ENCODE results near the gene CCDC71L.

Gene CCDC71L

GRCh38 chr7:106623315-106623660 is 37.7 kb downstream of the CCDC71L start:
- no peak for DNase-seq

DNA sequence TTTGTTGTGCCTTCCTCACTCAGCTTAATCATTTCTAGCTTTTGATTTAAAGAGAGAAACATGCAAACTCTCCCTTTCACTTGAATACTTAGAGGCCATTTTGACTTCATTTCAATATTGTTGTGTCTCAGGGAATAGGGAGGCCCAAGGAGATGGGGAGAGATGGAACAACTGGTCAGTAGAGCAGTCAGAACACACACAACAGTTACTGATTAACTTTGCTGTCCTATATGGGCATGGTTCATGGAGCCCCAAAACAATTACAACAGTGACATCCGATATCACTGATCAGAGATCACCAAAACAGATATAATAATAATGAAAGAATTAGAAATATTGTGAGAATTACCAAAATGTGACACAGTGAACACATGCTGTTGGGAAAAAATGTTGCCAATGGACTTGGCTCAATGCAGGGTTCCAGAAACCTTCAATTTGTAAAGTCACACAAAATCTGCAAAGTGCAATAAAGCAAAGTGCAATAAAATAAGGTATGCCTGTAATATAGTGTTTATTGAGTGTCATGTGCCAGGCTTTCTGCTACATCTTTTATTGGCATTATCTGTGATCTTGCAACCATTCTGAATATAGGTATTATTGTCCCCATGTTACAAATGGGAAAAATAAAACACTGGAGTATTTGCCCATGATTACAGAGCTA is 38.2 kb downstream of the CCDC71L start:
- no peak for DNase-seq

DNA sequence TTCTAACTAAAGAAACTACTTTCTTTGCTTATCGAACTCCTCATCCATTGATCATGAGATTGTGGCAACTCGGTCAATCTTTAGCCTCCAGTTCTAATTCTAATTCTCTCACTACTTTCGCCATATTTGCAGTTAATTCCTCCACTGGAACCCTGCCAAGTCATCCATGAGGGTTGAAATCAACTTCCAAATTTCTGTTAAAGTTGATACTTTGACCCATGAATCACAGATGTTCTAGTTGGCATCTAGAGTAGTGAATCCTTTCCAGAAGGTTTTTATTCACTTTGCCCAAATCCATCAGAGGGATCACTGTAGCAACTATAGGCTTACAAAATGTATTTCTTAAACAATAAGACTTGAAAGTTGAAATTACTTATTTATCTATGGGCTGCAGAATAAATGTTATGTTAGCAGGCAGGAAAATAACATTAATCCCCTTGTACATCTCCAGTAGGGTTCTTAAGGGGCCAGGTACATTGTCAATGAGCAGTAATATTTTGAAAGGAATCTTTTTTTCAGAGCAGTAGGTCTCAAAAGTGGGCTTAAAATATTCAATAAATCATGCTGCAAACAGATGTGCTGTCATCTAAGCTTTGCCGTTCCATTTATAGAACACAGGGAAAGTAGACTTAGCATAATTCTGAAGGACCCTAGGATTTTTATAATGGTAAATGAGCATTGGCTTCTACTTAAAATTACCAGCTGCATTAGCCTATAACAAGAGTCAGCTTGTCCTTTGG is 39.4 kb downstream of the CCDC71L start:
- DNase-seq = no peak

GRCh38 chr7:106620676-106621075 is 40.3 kb downstream of the CCDC71L start:
- no peak for DNase-seq

- no peak for DNase-seq
Observed at GRCh38 chr7:106620034-106620433, 40.9 kb downstream of the CCDC71L start.

GRCh38 chr7:106619213-106619612 is 41.7 kb downstream of the CCDC71L start:
- DNase-seq = no peak

DNA sequence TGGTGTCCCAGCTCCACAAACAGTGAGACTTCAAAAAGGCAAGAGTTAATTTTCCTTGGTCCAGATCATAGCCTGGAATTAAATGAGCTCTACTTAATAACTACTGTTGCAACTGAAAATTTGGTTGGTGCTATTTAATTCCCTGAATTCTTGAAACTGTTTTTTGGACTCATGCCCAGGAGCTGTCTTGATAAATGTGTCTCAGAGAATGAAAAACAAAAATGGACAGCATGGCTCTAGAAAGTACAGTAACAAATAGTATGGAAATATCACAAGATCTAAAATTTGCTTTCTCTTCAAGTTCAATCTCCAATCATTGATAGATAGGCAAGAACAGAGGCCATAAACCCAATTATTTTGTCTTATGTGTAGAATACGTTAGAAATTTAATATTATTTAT is 42.5 kb downstream of the CCDC71L start:
- DNase-seq = peak; percentile 46

DNA sequence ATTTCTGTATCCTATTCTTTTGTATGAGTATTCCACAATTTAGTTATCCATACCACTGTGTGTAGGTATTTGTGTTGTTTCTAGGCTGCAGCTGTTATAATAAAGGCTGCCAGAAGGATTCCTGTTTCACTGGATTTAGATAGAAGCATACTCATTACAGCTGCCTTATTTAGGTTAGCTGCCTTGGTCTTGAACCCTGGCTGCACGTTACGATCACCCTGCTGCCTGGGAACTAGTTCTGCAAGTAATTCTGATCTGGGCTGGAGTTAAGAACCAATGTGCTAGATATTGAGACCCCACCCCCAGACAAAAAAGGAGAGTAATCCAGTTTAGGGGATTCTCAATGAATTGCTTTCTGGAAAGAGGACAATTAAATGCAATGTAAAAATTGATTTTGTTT is 43.1 kb downstream of the CCDC71L start:
- no peak for DNase-seq

DNA sequence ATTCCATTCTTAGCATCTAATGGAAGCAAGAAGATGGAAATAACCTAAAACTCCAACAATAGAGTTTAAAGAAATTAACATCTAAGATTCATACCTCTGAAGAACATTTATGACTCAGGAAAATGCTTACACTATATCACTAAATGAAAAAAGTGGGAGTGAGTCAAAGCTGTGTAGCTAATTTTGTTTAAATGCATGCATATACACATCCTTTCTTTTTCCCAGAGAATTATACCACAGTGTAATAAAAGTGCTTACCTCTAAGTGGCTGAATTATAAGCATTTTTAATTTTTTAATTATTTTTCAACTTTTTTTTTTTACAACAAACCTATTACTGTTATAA is 44.3 kb downstream of the CCDC71L start:
- DNase-seq = no peak

GRCh38 chr7:106615808-106616707 is 44.9 kb downstream of the CCDC71L start:
- no peak for DNase-seq

DNA sequence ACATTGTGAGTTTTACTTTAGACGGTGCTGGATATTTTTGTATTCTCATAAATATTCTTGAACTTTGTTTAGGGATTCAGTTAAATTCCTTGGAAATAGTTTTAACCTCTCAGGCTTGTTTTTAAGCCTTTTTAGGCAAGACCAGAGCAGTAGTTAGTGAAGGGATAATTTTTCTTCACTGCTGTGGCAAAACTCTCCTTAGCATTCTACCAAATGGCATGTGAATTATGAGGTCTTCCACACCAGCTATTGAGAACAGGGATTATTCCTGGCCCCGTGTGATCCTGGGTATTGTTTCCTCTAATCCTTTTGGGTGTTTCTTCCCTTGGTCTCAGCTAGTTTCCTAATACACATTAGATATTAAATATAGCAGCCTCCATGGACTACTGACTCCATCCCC is 46.2 kb downstream of the CCDC71L start:
- no peak for DNase-seq

GRCh38 chr7:106613848-106614560 is 47.0 kb downstream of the CCDC71L start:
- no peak for DNase-seq

DNA sequence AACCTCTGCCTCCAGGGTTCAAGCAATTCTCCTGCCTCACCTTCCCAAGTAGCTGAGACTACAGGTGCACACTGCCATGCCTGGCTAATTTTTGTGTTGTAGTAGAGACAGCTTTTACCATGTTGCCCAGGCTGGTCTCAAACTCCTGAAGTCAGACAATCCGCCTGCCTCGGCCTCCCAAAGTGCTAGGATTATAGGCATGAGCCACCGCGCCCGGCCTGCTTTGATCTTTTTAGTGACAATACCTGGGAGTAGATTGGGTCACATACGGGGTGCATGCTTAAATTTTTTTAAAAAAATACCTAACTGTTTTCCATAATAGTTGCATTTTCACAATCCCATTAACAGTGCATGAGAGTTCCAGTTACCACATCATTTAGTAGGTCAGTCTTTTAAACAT is 47.7 kb downstream of the CCDC71L start:
- no peak for DNase-seq

DNA sequence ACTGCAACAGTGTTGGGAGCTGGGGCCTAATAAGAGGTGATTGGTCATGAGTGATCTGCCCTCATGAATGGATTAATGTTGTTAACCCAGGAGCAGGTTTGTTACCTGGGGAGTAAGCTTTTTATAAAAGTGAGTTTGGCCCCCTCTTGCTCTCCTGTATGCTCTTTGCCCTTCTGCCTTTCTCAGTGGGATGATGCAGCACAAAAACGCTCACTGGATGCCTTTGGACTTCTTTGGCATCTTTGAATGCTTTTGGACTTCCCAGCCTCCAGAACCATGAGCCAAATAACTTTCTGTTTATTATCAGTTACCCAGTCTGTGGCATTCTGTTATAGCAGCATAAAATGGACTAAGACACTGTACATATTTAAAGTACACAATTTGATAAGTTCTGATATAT is 48.5 kb downstream of the CCDC71L start:
- no peak for DNase-seq

GRCh38 chr7:106611911-106612310 is 49.0 kb downstream of the CCDC71L start:
- DNase-seq = peak; percentile 58

GRCh38 chr7:106610996-106611886 is 49.7 kb downstream of the CCDC71L start:
- peak; percentile 90 for DNase-seq

- no peak for DNase-seq
Observed at GRCh38 chr7:106609416-106609815, 51.5 kb downstream of the CCDC71L start.

- no peak for DNase-seq
Observed at GRCh38 chr7:106608661-106609060, 52.3 kb downstream of the CCDC71L start.

Measured in NCI-H69 (cell line).